Small intestine (tissue), 7 donors: Measurements from ENCODE around the gene B4GALT5. TPM values are rescaled to one million over a fixed set of nuclear protein-coding genes. Genes with fewer than 3 reads are reported as not detected.
"Not testable (repeated sequence)": the region's sequence is repeated elsewhere in the genome, so short reads cannot be mapped to it uniquely, and the experiment has no call there.

Source experiments
- DNase-seq, 2 donors: peaks; one replicate each; pipeline versions ENCODE4 v3.0.0 to v3.0.0-alpha.2; 2013
- FAIRE-seq: peaks from 2 replicates; lab custom pipeline; 2012; peaks lifted over from hg19 to GRCh38; lab: Jason Lieb, UNC
- H3K27ac ChIP-seq, 3 donors: one replicate each; pipeline ENCODE4 v1.5.1; 2013; ENCODE audit warnings: low read length in 2 of 3, mild to moderate bottlenecking in 2 of 3, control low read depth in 1 of 3, inconsistent platforms in 1 of 3, low read depth in 1 of 3, moderate library complexity in 1 of 3
- H3K27me3 ChIP-seq, 3 donors: one replicate each; pipeline ENCODE4 v1.6.1; 2013; ENCODE audit warnings: low read length in 3 of 3, inconsistent platforms in 1 of 3; ENCODE audit not compliant: control insufficient read depth in 3 of 3, insufficient read depth in 3 of 3
- H3K36me3 ChIP-seq, 3 donors: one replicate each; pipeline ENCODE4 v1.6.1; 2013; ENCODE audit warnings: low read length in 3 of 3, inconsistent platforms in 1 of 3, low read depth in 1 of 3, mild to moderate bottlenecking in 1 of 3, moderate library complexity in 1 of 3; ENCODE audit not compliant: control insufficient read depth in 3 of 3, insufficient read depth in 2 of 3
- H3K4me1 ChIP-seq, 3 donors: one replicate each; pipeline ENCODE4 v1.6.1; 2013; ENCODE audit warnings: low read length in 2 of 3, inconsistent platforms in 1 of 3, low read depth in 1 of 3, mild to moderate bottlenecking in 1 of 3, moderate library complexity in 1 of 3; ENCODE audit not compliant: control insufficient read depth in 3 of 3, insufficient read depth in 2 of 3
- H3K4me3 ChIP-seq, 3 donors: one replicate each; pipeline ENCODE4 v1.5.1; 2013; ENCODE audit warnings: low read length in 3 of 3, control low read depth in 1 of 3, inconsistent platforms in 1 of 3, low read depth in 1 of 3, mild to moderate bottlenecking in 1 of 3, moderate library complexity in 1 of 3
- H3K9me3 ChIP-seq, 2 donors: one replicate each; pipeline ENCODE4 v1.6.1; 2013; ENCODE audit warnings: low read depth in 1 of 2, low read length in 1 of 2; ENCODE audit not compliant: control insufficient read depth in 2 of 2, insufficient read depth in 1 of 2
- WGBS, 3 donors: extraction: QIAGEN DNeasy Blood & Tissue Kit; methylation state at CpG; one replicate each; pipeline ENCODE4 v1.1.7; 2013; 5-methylcytosine and 5-hydroxymethylcytosine counted together
- polyA plus RNA-seq, 4 donors: library from polyadenylated mRNA; stranded (reverse) in 3 of 4; unstranded in 1 of 4; fragments of 200-250 nt in 3 of 4; fragments of 120-200 nt in 1 of 4; gene quantifications; one replicate each; pipeline versions ENCODE4 v1.2.1 to v1.2.3, GENCODE V29; 2013
- donor health status: healthy with polysubstance abuse.
- donor health status: control.
- donor health status: control.
- donor health status: Bipolar disorder and iron deficiency.
- donor health status: healthy.

B4GALT5 gene
- polyA plus RNA-seq, 4 donors: 11.9 to 47.1 (median 20.5) TPM

- DNase-seq (no peak), FAIRE-seq (no peak)
- Histone ChIP-seq H3K4me1 (no peaks in the 10 kb centered on the region), H3K27ac (no peak overlapping the region), H3K9me3 (peaks cover 0 to 4% of the 10 kb centered on the region in 2 donors), H3K36me3 (no peaks in the 10 kb centered on the region), H3K4me3 (no peak overlapping the region), H3K27me3 (no peaks in the 10 kb centered on the region)
- 83 to 93% (median 91%) methylated on average over 4 of the region's 4 CpGs for WGBS, 3 donors
Observed at GRCh38 chr20:49727478-49727877, 13.8 kb upstream of the B4GALT5 start.

GRCh38 chr20:49725694-49726093 is 12.0 kb upstream of the B4GALT5 start:
- no peaks in the 10 kb centered on the region for H3K4me1 ChIP-seq
- FAIRE-seq (no peak), DNase-seq (no peak)
- no peak overlapping the region for H3K4me3 ChIP-seq
- 51 to 77% (median 75%) methylated on average over 2 of the region's 2 CpGs for WGBS, 3 donors
- no peaks in the 10 kb centered on the region for H3K36me3 ChIP-seq
- peaks cover 0 to 4% of the 10 kb centered on the region in 2 donors for H3K9me3 ChIP-seq
- H3K27ac ChIP-seq: no peak overlapping the region
- H3K27me3 ChIP-seq: no peaks in the 10 kb centered on the region

- not testable (repeated sequence) for H3K27me3 ChIP-seq, H3K4me1 ChIP-seq, H3K9me3 ChIP-seq, DNase-seq, FAIRE-seq, H3K36me3 ChIP-seq, H3K4me3 ChIP-seq, H3K27ac ChIP-seq
- WGBS, 3 donors: 90 to 98% (median 91%) methylated on average over 7 of the region's 7 CpGs
Observed at GRCh38 chr20:49725224-49725606, 11.5 kb upstream of the B4GALT5 start.

- Histone ChIP-seq H3K4me1 (no peaks in the 10 kb centered on the region), H3K36me3 (no peaks in the 10 kb centered on the region), H3K4me3 (no peak overlapping the region), H3K27me3 (no peaks in the 10 kb centered on the region), H3K27ac (peak overlapping the region in 1 of 3 donors; percentile 56), H3K9me3 (peaks cover 0 to 4% of the 10 kb centered on the region in 2 donors)
- WGBS, 3 donors: 32 to 48% (median 41%) methylated on average over 7 of the region's 7 CpGs
- no peak for DNase-seq
- no peak for FAIRE-seq
Observed at GRCh38 chr20:49724408-49725223, 10.9 kb upstream of the B4GALT5 start.

- FAIRE-seq, H3K4me1 ChIP-seq, DNase-seq, H3K27ac ChIP-seq, H3K27me3 ChIP-seq, H3K9me3 ChIP-seq, H3K36me3 ChIP-seq, H3K4me3 ChIP-seq: not testable (repeated sequence)
- 97 to 100% (median 97%) methylated on average over 6 of the region's 6 CpGs for WGBS, 3 donors
Observed at GRCh38 chr20:49723758-49724157, 10.1 kb upstream of the B4GALT5 start.

- H3K9me3 ChIP-seq, H3K36me3 ChIP-seq, H3K4me1 ChIP-seq, DNase-seq, FAIRE-seq, H3K27ac ChIP-seq, H3K4me3 ChIP-seq, H3K27me3 ChIP-seq: not testable (repeated sequence)
- WGBS, 3 donors: 94 to 95% (median 95%) methylated on average over 12 of the region's 12 CpGs
Observed at GRCh38 chr20:49721326-49721725, 7.6 kb upstream of the B4GALT5 start.

- Histone ChIP-seq H3K4me3 (no peak overlapping the region), H3K27me3 (no peaks in the 10 kb centered on the region), H3K27ac (no peak overlapping the region), H3K9me3 (no peaks in the 10 kb centered on the region), H3K36me3 (peaks cover 0 to 3% (median 0%) of the 10 kb centered on the region in 3 donors), H3K4me1 (peaks cover 0 to 14% (median 10%) of the 10 kb centered on the region in 3 donors)
- FAIRE-seq (no peak), DNase-seq (no peak)
- 94 to 95% (median 94%) methylated on average over 7 of the region's 7 CpGs for WGBS, 3 donors
Observed at GRCh38 chr20:49715466-49715865, 1.8 kb upstream of the B4GALT5 start.

GRCh38 chr20:49712996-49713752 is 504 bp downstream of the B4GALT5 start:
- peak; percentile 31 to 83 for DNase-seq
- Histone ChIP-seq H3K4me1 (peaks cover 0 to 15% (median 10%) of the 10 kb centered on the region in 3 donors), H3K27me3 (no peaks in the 10 kb centered on the region), H3K27ac (peak overlapping the region; percentile 86 to 94 (median 94)), H3K9me3 (no peaks in the 10 kb centered on the region), H3K4me3 (peak overlapping the region; percentile 89 to 99 (median 98)), H3K36me3 (peaks cover 0 to 3% (median 0%) of the 10 kb centered on the region in 3 donors)
- 0% methylated on average over 26 to 71 of the region's 71 CpGs for WGBS, 3 donors
- FAIRE-seq: no peak
